Activated naive CD4-positive, alpha-beta T cell treated with anti-CD3 and anti-CD28 coated beads, Interleukin-2, amount 50 U/mL, for 72 hours (primary cell): ENCODE data around the gene CLSTN2. TPM values are rescaled to one million over a fixed set of nuclear protein-coding genes. Genes with fewer than 3 reads are reported as not detected.

ENCODE experiments used
- ATAC-seq, 2 donors: fragments of 150-1000 bp; cut with Tn5 transposase; 2 replicates each; pipeline ENCODE4 v1.10.0; 2021; ENCODE audit warnings: mild to moderate bottlenecking in 2 of 2, moderate library complexity in 2 of 2
- DNase-seq, 2 donors: peaks; one replicate each; pipeline ENCODE4 v3.0.0; 2021 to 2022; ENCODE audit warnings: low spot score in 2 of 2
- H3K27ac Mint-ChIP-seq, 2 donors: one replicate each; pipeline ENCODE4 v1.8.0; 2022; ENCODE audit warnings: mild to moderate bottlenecking in 2 of 2, mixed read lengths in 2 of 2
- H3K36me3 Mint-ChIP-seq, 2 donors: one replicate each; pipeline ENCODE4 v1.8.0; 2022; ENCODE audit warnings: mixed read lengths in 2 of 2
- H3K9me3 Mint-ChIP-seq, 2 donors: one replicate each; pipeline ENCODE4 v1.8.0; 2022; ENCODE audit warnings: mixed read lengths in 2 of 2
- total RNA-seq, 2 donors: library from RNA; stranded (reverse); gene quantifications; one replicate each; pipeline ENCODE4 v1.2.3, GENCODE V29; 2022

The CLSTN2 gene
- total RNA-seq, 2 donors from 2014 or later, result not detected

GRCh38 chr3:140189267-140189666 is 254.3 kb downstream of the CLSTN2 start:
- no peak for ATAC-seq
- Mint-ChIP-seq H3K9me3 (peaks cover 9 to 12% of the 10 kb centered on the region in 2 donors), H3K27ac (no peak overlapping the region), H3K36me3 (peaks cover 0 to 9% of the 10 kb centered on the region in 2 donors)
- no peak for DNase-seq

- Mint-ChIP-seq H3K36me3 (peaks cover 0 to 9% of the 10 kb centered on the region in 2 donors), H3K27ac (no peak overlapping the region), H3K9me3 (peaks cover 9 to 12% of the 10 kb centered on the region in 2 donors)
- ATAC-seq (no peak), DNase-seq (no peak)
These were observed 255.0 kb downstream of the CLSTN2 start for GRCh38 chr3:140189976-140190375.

- Mint-ChIP-seq H3K27ac (no peak overlapping the region), H3K9me3 (peaks cover 7 to 9% of the 10 kb centered on the region in 2 donors), H3K36me3 (peaks cover 0 to 9% of the 10 kb centered on the region in 2 donors)
- no peak for DNase-seq
- ATAC-seq, result no peak
These were observed 262.0 kb downstream of the CLSTN2 start for GRCh38 chr3:140196970-140197369.

GRCh38 chr3:140198242-140198641 is 263.3 kb downstream of the CLSTN2 start:
- peaks cover 6 to 7% of the 10 kb centered on the region in 2 donors for H3K9me3 Mint-ChIP-seq
- DNase-seq (no peak), ATAC-seq (no peak)
- peaks cover 0 to 9% of the 10 kb centered on the region in 2 donors for H3K36me3 Mint-ChIP-seq
- H3K27ac Mint-ChIP-seq, result no peak overlapping the region

GRCh38 chr3:140199008-140199407 is 264.0 kb downstream of the CLSTN2 start:
- peaks cover 0 to under 1% of the 10 kb centered on the region in 2 donors for H3K9me3 Mint-ChIP-seq
- no peak overlapping the region for H3K27ac Mint-ChIP-seq
- H3K36me3 Mint-ChIP-seq, result peaks cover 0 to 1% of the 10 kb centered on the region in 2 donors
- DNase-seq (no peak), ATAC-seq (no peak)

- Mint-ChIP-seq H3K36me3 (no peaks in the 10 kb centered on the region), H3K9me3 (no peaks in the 10 kb centered on the region), H3K27ac (no peak overlapping the region)
- DNase-seq, result no peak
- ATAC-seq, result no peak
These were observed 264.8 kb downstream of the CLSTN2 start for GRCh38 chr3:140199743-140200142.

- no peaks in the 10 kb centered on the region for H3K36me3 Mint-ChIP-seq
- no peaks in the 10 kb centered on the region for H3K9me3 Mint-ChIP-seq
- no peak overlapping the region for H3K27ac Mint-ChIP-seq
- ATAC-seq (no peak), DNase-seq (no peak)
These were observed 268.5 kb downstream of the CLSTN2 start for GRCh38 chr3:140203510-140203909.

- H3K9me3 Mint-ChIP-seq, result no peaks in the 10 kb centered on the region
- no peak overlapping the region for H3K27ac Mint-ChIP-seq
- ATAC-seq (no peak), DNase-seq (no peak)
- H3K36me3 Mint-ChIP-seq, result no peaks in the 10 kb centered on the region
These were observed 269.4 kb downstream of the CLSTN2 start for GRCh38 chr3:140204271-140204984.

GRCh38 chr3:140205598-140205997 is 270.6 kb downstream of the CLSTN2 start:
- DNase-seq (no peak), ATAC-seq (no peak)
- Mint-ChIP-seq H3K36me3 (no peaks in the 10 kb centered on the region), H3K9me3 (no peaks in the 10 kb centered on the region), H3K27ac (no peak overlapping the region)

GRCh38 chr3:140206196-140207040 is 271.4 kb downstream of the CLSTN2 start:
- DNase-seq (no peak), ATAC-seq (no peak)
- no peak overlapping the region for H3K27ac Mint-ChIP-seq
- no peaks in the 10 kb centered on the region for H3K36me3 Mint-ChIP-seq
- no peaks in the 10 kb centered on the region for H3K9me3 Mint-ChIP-seq

GRCh38 chr3:140207541-140207940 is 272.6 kb downstream of the CLSTN2 start:
- no peaks in the 10 kb centered on the region for H3K9me3 Mint-ChIP-seq
- DNase-seq (no peak), ATAC-seq (no peak)
- no peak overlapping the region for H3K27ac Mint-ChIP-seq
- H3K36me3 Mint-ChIP-seq, result no peaks in the 10 kb centered on the region

GRCh38 chr3:140216249-140216648 is 281.3 kb downstream of the CLSTN2 start:
- Mint-ChIP-seq H3K9me3 (no peaks in the 10 kb centered on the region), H3K36me3 (no peaks in the 10 kb centered on the region), H3K27ac (no peak overlapping the region)
- DNase-seq (no peak), ATAC-seq (no peak)

- no peak for ATAC-seq
- peaks cover 0 to 3% of the 10 kb centered on the region in 2 donors for H3K9me3 Mint-ChIP-seq
- no peaks in the 10 kb centered on the region for H3K36me3 Mint-ChIP-seq
- H3K27ac Mint-ChIP-seq, result no peak overlapping the region
- DNase-seq, result no peak
These were observed 284.3 kb downstream of the CLSTN2 start for GRCh38 chr3:140219291-140219690.

- DNase-seq, result no peak
These were observed 285.0 kb downstream of the CLSTN2 start for GRCh38 chr3:140219923-140220452.

GRCh38 chr3:140223197-140223596 is 288.2 kb downstream of the CLSTN2 start:
- DNase-seq (no peak), ATAC-seq (no peak)
- Mint-ChIP-seq H3K36me3 (peaks cover 0 to 3% of the 10 kb centered on the region in 2 donors), H3K9me3 (peaks cover 2 to 13% of the 10 kb centered on the region in 2 donors), H3K27ac (no peak overlapping the region)

More at GRCh38 chr3:140219923-140220452, 285.0 kb downstream of the CLSTN2 start:
- no peak for ATAC-seq
- no peak overlapping the region for H3K27ac Mint-ChIP-seq
- peaks cover 0 to 3% of the 10 kb centered on the region in 2 donors for H3K9me3 Mint-ChIP-seq
- no peaks in the 10 kb centered on the region for H3K36me3 Mint-ChIP-seq

- ATAC-seq (no peak), DNase-seq (no peak)
- H3K9me3 Mint-ChIP-seq, result peaks cover 7 to 17% of the 10 kb centered on the region in 2 donors
- peaks cover 0 to 7% of the 10 kb centered on the region in 2 donors for H3K36me3 Mint-ChIP-seq
- H3K27ac Mint-ChIP-seq, result no peak overlapping the region
These were observed 288.6 kb downstream of the CLSTN2 start for GRCh38 chr3:140223631-140224030.

- DNase-seq, result no peak
- H3K36me3 Mint-ChIP-seq, result peaks cover 0 to 9% of the 10 kb centered on the region in 2 donors
- H3K9me3 Mint-ChIP-seq, result peaks cover 8 to 22% of the 10 kb centered on the region in 2 donors
- no peak overlapping the region for H3K27ac Mint-ChIP-seq
- ATAC-seq, result no peak
These were observed 289.3 kb downstream of the CLSTN2 start for GRCh38 chr3:140224307-140224706.
